HG03457 (cell line): ENCODE measurements around the gene RAB1B.
"Not testable (repeated sequence)": the region's sequence is repeated elsewhere in the genome, so short reads cannot be mapped to it uniquely, and the experiment has no call there.

Source experiments
- ATAC-seq: cut with Tn5 transposase; IDR thresholded peaks from one replicate; pipeline ENCODE4 v1.9.1; 2021; ENCODE audit warnings: moderate number of reproducible peaks; ENCODE audit not compliant: unreplicated experiment

The RAB1B gene

GRCh38 chr11:66317723-66318599 lies 49.5 kb downstream of the RAB1B start:
- ATAC-seq: no peak

GRCh38 chr11:66318600-66318970 lies 50.1 kb downstream of the RAB1B start:
- ATAC-seq: no peak

- ATAC-seq: not testable (repeated sequence)
Observed at GRCh38 chr11:66320289-66320688, 51.9 kb downstream of the RAB1B start.

- ATAC-seq: not testable (repeated sequence)
Observed at GRCh38 chr11:66320748-66321147, 52.3 kb downstream of the RAB1B start.

- ATAC-seq: no peak
Observed at GRCh38 chr11:66321606-66322005, 53.2 kb downstream of the RAB1B start.

GRCh38 chr11:66322732-66323427 lies 54.4 kb downstream of the RAB1B start:
- no peak for ATAC-seq

GRCh38 chr11:66323684-66324083 lies 55.2 kb downstream of the RAB1B start:
- no peak for ATAC-seq

- no peak for ATAC-seq
Observed at GRCh38 chr11:66324664-66325063, 56.2 kb downstream of the RAB1B start.

- no peak for ATAC-seq
Observed at GRCh38 chr11:66325263-66325671, 56.8 kb downstream of the RAB1B start.

- no peak for ATAC-seq
Observed at GRCh38 chr11:66326261-66327111, 58.0 kb downstream of the RAB1B start.
